GM23248 (cell line): ENCODE results near the gene DDC.

Source experiments
- EZH2 ChIP-seq: fragments of 200-600 bp; sonication (generic); IDR thresholded peaks from 2 replicates; pipeline ENCODE4 v1.6.1; 2018; ENCODE audit warnings: antibody characterized with exemption, mild to moderate bottlenecking; ENCODE audit not compliant: insufficient read depth, poor library complexity, severe bottlenecking
- EZH2phosphoT487 ChIP-seq: fragments of 200-600 bp; sonication (generic); IDR thresholded peaks from 2 replicates; pipeline ENCODE4 v1.6.1; 2018; ENCODE audit warnings: antibody characterized with exemption, moderate library complexity, mild to moderate bottlenecking, low read depth; ENCODE audit not compliant: insufficient read depth

- TF ChIP-seq EZH2phosphoT487 (no peak), EZH2 (no peak)
These were observed 27.7 kb upstream of the DDC start for GRCh38 chr7:50592940-50593339.
